ENCODE data around the gene CTNND2.

Gene CTNND2

GRCh38 chr5:11050596-11051304, 853.5 kb downstream of the CTNND2 start:
- Histone ChIP-seq H3K4me1 (ENCODE audit: insufficient read depth, low read length) (no peaks in the 10 kb centered on the region), H3K4me2 (ENCODE audit: insufficient read depth, low read length) (no peak overlapping the region)

GRCh38 chr5:11048760-11049159, 855.5 kb downstream of the CTNND2 start:
- no peaks in the 10 kb centered on the region for H3K36me3 ChIP-seq (ENCODE audit: insufficient read depth, low read length)
- no peak overlapping the region for H3K9ac ChIP-seq (ENCODE audit: low read depth, low read length)
- no peak for DNase-seq
- H3K27ac ChIP-seq (ENCODE audit: low read length) = no peak overlapping the region
- no peak for ATAC-seq (ENCODE audit: insufficient read depth, low read depth)
- H3K4me2 ChIP-seq (ENCODE audit: insufficient read depth, low read length) = no peak overlapping the region
- no peaks in the 10 kb centered on the region for H3K4me1 ChIP-seq (ENCODE audit: insufficient read depth, low read length)
- no peaks in the 10 kb centered on the region for H4K20me1 ChIP-seq (ENCODE audit: insufficient read depth, low read length)
- H3K4me3 ChIP-seq (ENCODE audit: low read depth in 1 of 2, low read length in 2 of 2) = no peak overlapping the region
- TF ChIP-seq EZH2 (IDR thresholded peaks at IDR 0.05; ENCODE audit: borderline replicate concordance, low read depth, low read length, severe bottlenecking) = no peak
- TF ChIP-seq CTCF (IDR thresholded peaks at IDR 0.05; ENCODE audit: borderline replicate concordance, extremely low read depth, low read length, poor library complexity, severe bottlenecking) = peak; percentile 41
- H3K9me3 ChIP-seq (ENCODE audit: insufficient read depth, low read length, severe bottlenecking) = no peaks in the 10 kb centered on the region
- H3K27me3 ChIP-seq (ENCODE audit: insufficient read depth, low read length, poor library complexity) = no peaks in the 10 kb centered on the region
- no peak overlapping the region for H2AFZ ChIP-seq (ENCODE audit: low read depth, low read length)
- no peaks in the 10 kb centered on the region for H3K79me2 ChIP-seq (ENCODE audit: insufficient read depth, low read length)

More at GRCh38 chr5:11050596-11051304, 853.5 kb downstream of the CTNND2 start:
- Histone ChIP-seq H3K36me3 (ENCODE audit: insufficient read depth, low read length) (no peaks in the 10 kb centered on the region), H2AFZ (ENCODE audit: low read depth, low read length) (no peak overlapping the region), H3K9me3 (ENCODE audit: insufficient read depth, low read length, severe bottlenecking) (no peaks in the 10 kb centered on the region), H3K9ac (ENCODE audit: low read depth, low read length) (no peak overlapping the region), H3K27me3 (ENCODE audit: insufficient read depth, low read length, poor library complexity) (no peaks in the 10 kb centered on the region), H4K20me1 (ENCODE audit: insufficient read depth, low read length) (no peaks in the 10 kb centered on the region), H3K79me2 (ENCODE audit: insufficient read depth, low read length) (no peaks in the 10 kb centered on the region), H3K27ac (ENCODE audit: low read length) (no peak overlapping the region), H3K4me3 (ENCODE audit: low read depth in 1 of 2, low read length in 2 of 2) (no peak overlapping the region)
- no peak for DNase-seq
- no peak for ATAC-seq (ENCODE audit: insufficient read depth, low read depth)
- TF ChIP-seq CTCF (IDR thresholded peaks at IDR 0.05; ENCODE audit: borderline replicate concordance, extremely low read depth, low read length, poor library complexity, severe bottlenecking) (no peak), EZH2 (IDR thresholded peaks at IDR 0.05; ENCODE audit: borderline replicate concordance, low read depth, low read length, severe bottlenecking) (no peak)

GRCh38 chr5:11047625-11048024, 856.6 kb downstream of the CTNND2 start:
- H3K27me3 ChIP-seq (ENCODE audit: insufficient read depth, low read length, poor library complexity) = no peaks in the 10 kb centered on the region

More at GRCh38 chr5:11047625-11048024, 856.6 kb downstream of the CTNND2 start:
- no peak overlapping the region for H3K4me3 ChIP-seq (ENCODE audit: low read depth in 1 of 2, low read length in 2 of 2)
- no peaks in the 10 kb centered on the region for H4K20me1 ChIP-seq (ENCODE audit: insufficient read depth, low read length)
- H2AFZ ChIP-seq (ENCODE audit: low read depth, low read length) = no peak overlapping the region
- H3K79me2 ChIP-seq (ENCODE audit: insufficient read depth, low read length) = no peaks in the 10 kb centered on the region
- H3K9ac ChIP-seq (ENCODE audit: low read depth, low read length) = no peak overlapping the region
- H3K27ac ChIP-seq (ENCODE audit: low read length) = no peak overlapping the region
- no peaks in the 10 kb centered on the region for H3K4me1 ChIP-seq (ENCODE audit: insufficient read depth, low read length)
- ATAC-seq (ENCODE audit: insufficient read depth, low read depth) (no peak), DNase-seq (no peak)
- no peaks in the 10 kb centered on the region for H3K9me3 ChIP-seq (ENCODE audit: insufficient read depth, low read length, severe bottlenecking)
- H3K4me2 ChIP-seq (ENCODE audit: insufficient read depth, low read length) = no peak overlapping the region
- TF ChIP-seq CTCF (IDR thresholded peaks at IDR 0.05; ENCODE audit: borderline replicate concordance, extremely low read depth, low read length, poor library complexity, severe bottlenecking) = no peak
- no peak for TF ChIP-seq EZH2 (IDR thresholded peaks at IDR 0.05; ENCODE audit: borderline replicate concordance, low read depth, low read length, severe bottlenecking)
- H3K36me3 ChIP-seq (ENCODE audit: insufficient read depth, low read length) = no peaks in the 10 kb centered on the region

Data from DND-41 (cell line).